ENCODE measurements around the gene ADTRP. TPM values are rescaled to one million over a fixed set of nuclear protein-coding genes. Genes with fewer than 3 reads are reported as not detected.

ADTRP gene
- total and polyA plus RNA-seq, 9 donors, result 0.12 to 0.80 (median 0.34) TPM; not detected in 5

DNA sequence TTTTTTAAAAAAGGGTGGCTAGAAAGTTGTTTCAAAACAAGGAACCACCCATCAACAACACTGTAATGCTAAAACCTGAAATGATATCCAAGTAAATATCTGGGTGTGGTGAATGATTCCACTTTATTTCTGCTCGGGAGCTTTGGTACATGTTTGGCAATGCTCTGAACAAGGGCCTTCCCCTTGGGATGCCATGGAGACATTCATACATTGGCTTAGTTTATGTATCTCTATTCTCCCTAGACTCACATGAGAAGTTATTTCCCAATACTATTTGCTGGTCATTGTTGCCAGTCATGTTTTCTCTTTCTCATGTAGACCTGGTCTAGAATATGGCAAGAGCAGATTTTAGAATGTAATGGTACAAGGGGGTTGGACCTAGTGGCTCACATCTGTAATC, 22.9 kb downstream of the ADTRP start:
- Histone ChIP-seq H3K4me3 (no peak overlapping the region), H3K27ac (no peak overlapping the region), H3K9me3 (no peaks in the 10 kb centered on the region), H3K4me1 (ENCODE audit: insufficient read depth) (peaks cover 2% of the 10 kb centered on the region), H3K36me3 (no peaks in the 10 kb centered on the region), H3K27me3 (no peaks in the 10 kb centered on the region)
- DNase-seq, result no peak
- intact Hi-C loops (cut with DNase I), result no loop called here
- TF ChIP-seq, protein P1, sequence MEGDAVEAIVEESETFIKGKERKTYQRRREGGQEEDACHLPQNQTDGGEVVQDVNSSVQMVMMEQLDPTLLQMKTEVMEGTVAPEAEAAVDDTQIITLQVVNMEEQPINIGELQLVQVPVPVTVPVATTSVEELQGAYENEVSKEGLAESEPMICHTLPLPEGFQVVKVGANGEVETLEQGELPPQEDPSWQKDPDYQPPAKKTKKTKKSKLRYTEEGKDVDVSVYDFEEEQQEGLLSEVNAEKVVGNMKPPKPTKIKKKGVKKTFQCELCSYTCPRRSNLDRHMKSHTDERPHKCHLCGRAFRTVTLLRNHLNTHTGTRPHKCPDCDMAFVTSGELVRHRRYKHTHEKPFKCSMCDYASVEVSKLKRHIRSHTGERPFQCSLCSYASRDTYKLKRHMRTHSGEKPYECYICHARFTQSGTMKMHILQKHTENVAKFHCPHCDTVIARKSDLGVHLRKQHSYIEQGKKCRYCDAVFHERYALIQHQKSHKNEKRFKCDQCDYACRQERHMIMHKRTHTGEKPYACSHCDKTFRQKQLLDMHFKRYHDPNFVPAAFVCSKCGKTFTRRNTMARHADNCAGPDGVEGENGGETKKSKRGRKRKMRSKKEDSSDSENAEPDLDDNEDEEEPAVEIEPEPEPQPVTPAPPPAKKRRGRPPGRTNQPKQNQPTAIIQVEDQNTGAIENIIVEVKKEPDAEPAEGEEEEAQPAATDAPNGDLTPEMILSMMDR (IDR thresholded peaks at IDR 0.05), result no peak
- no peak for TF ChIP-seq POLR2A (IDR thresholded peaks at IDR 0.05)
- no peak for TF ChIP-seq EP300 (IDR thresholded peaks at IDR 0.05)
- WGBS, 3 donors, result 81 to 98% (median 93%) methylated on average over 1 of the region's 1 CpG

DNA sequence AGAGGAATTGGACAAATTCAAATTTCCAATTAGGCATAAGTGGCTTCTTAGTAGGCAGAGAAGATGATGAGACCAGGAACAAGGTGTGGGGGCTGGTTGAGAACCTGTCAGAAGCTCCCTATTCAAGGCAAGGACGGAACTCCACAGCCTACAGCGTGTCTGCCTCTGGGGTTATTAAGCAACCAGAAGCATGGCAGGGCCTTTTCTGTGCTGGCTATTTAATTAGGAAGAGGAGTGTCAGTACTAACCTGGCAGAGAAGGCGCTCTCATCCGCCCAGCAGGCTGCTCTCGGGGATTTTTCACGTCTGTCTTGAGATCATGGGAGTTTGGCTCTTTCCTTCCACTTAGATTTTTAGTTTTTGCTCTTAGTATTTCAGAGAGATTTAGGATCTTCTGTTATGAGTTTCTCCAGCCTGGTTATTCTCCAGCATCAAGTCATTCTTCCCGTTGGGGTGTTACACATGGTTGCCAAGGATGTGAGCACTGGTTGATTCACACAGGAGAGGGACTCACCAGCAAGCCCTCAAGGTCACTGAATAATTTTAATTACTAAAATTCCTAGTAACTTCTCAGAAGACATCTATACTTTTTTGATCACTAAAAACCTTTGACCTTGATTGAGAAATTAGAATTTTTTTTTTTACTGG, 23.9 kb downstream of the ADTRP start:
- no peak overlapping the region for H3K27ac ChIP-seq
- TF ChIP-seq POLR2A (IDR thresholded peaks at IDR 0.05), result no peak
- H3K27me3 ChIP-seq, result no peaks in the 10 kb centered on the region
- DNase-seq, result peak in 1 of 5 donors; percentile 28
- intact Hi-C loops (cut with DNase I), result no loop called here
- H3K9me3 ChIP-seq, result no peaks in the 10 kb centered on the region
- H3K36me3 ChIP-seq, result no peaks in the 10 kb centered on the region
- whole genome bisulfite sequencing, 3 donors, result 57 to 64% (median 58%) methylated on average over 7 of the region's 7 CpGs
- peaks cover 2% of the 10 kb centered on the region for H3K4me1 ChIP-seq (ENCODE audit: insufficient read depth)
- H3K4me3 ChIP-seq, result no peak overlapping the region

DNA sequence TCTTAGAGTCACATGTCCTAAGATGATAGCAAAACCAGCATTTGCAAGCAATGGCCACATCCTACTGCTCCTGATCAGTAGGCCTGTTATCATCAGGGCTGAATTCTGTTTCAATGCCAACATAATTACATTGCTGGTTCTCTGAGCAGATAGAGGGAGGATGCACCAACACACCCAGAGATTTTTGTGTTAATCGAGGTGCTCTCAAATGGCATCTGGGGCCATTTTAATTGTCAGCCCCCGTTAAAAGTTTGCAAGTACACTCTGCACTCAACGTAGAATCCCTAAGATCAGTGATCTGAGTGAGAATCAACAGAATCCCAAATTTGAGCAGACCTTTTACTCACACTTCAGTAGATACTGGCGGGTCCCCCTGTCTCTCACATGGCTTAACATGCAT, 24.8 kb downstream of the ADTRP start:
- H3K4me3 ChIP-seq, result no peak overlapping the region

DNA sequence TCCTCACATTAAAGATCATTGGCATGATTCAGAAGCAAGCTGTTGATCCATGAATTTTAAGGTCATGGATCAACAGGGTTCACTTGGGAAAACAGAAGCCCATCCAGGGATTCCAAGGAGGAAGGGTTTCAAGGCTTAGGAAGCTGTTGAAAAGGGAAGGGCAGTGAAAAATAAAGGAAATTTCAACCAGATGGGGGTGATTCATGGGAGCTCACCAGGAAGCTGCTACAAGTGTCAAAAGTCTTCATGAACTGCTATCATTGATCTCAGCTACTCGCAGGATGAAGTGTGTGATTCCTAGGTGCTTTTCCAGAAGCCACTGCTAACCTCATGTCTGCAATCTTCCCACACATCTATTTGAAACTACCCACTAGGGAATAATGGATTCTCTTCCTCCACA, 26.2 kb downstream of the ADTRP start:
- no peaks in the 10 kb centered on the region for H3K27me3 ChIP-seq
- no peak for DNase-seq
- TF ChIP-seq, protein P1 (IDR thresholded peaks at IDR 0.05), result no peak
- TF ChIP-seq EP300 (IDR thresholded peaks at IDR 0.05) (no peak), POLR2A (IDR thresholded peaks at IDR 0.05) (no peak)
- H3K27ac ChIP-seq, result no peak overlapping the region
- intact Hi-C loops (cut with DNase I), result no loop called here
- H3K4me3 ChIP-seq, result no peak overlapping the region
- H3K36me3 ChIP-seq, result no peaks in the 10 kb centered on the region
- 69 to 77% (median 73%) methylated on average over 1 of the region's 1 CpG for WGBS, 3 donors
- peaks cover 2% of the 10 kb centered on the region for H3K4me1 ChIP-seq (ENCODE audit: insufficient read depth)
- no peaks in the 10 kb centered on the region for H3K9me3 ChIP-seq

More for the DNA sequence above, 24.8 kb downstream of the ADTRP start:
- no peak for DNase-seq
- Histone ChIP-seq H3K36me3 (no peaks in the 10 kb centered on the region), H3K4me1 (ENCODE audit: insufficient read depth) (peaks cover 2% of the 10 kb centered on the region), H3K27ac (no peak overlapping the region), H3K27me3 (no peaks in the 10 kb centered on the region), H3K9me3 (no peaks in the 10 kb centered on the region)
- WGBS, 3 donors, result 89 to 94% (median 93%) methylated on average over 4 of the region's 4 CpGs
- TF ChIP-seq EP300 (IDR thresholded peaks at IDR 0.05) (no peak), POLR2A (IDR thresholded peaks at IDR 0.05) (no peak)
- TF ChIP-seq, protein P1 (IDR thresholded peaks at IDR 0.05), result no peak
- intact Hi-C loops (cut with DNase I), result no loop called here

- Histone ChIP-seq H3K4me1 (ENCODE audit: insufficient read depth) (peaks cover 2% of the 10 kb centered on the region), H3K4me3 (no peak overlapping the region), H3K9me3 (no peaks in the 10 kb centered on the region), H3K36me3 (no peaks in the 10 kb centered on the region), H3K27me3 (no peaks in the 10 kb centered on the region), H3K27ac (no peak overlapping the region)
- intact Hi-C loops (cut with DNase I), result no loop called here
- TF ChIP-seq, protein P1 (IDR thresholded peaks at IDR 0.05), result no peak
- no peak for TF ChIP-seq EP300 (IDR thresholded peaks at IDR 0.05)
- no peak for TF ChIP-seq POLR2A (IDR thresholded peaks at IDR 0.05)
- no peak for DNase-seq
- WGBS, 3 donors, result 47 to 55% (median 47%) methylated on average over 7 of the region's 7 CpGs
Observed at GRCh38 chr6:11750682-11751081, 27.9 kb downstream of the ADTRP start.

Data from ovary (tissue), 9 donors.